Inflammatory macrophage (primary cell): ENCODE data around the gene RRP15.

Experiments
- DNase-seq, 2 donors: peaks; one replicate each; pipeline ENCODE4 v3.0.0-alpha.2; 2020 to 2022
- total RNA-seq, 18 experiments: gene quantifications; one replicate each; lab custom pipeline; 2026; ENCODE audit warnings: mixed read lengths in 6 of 18, inconsistent platforms in 2 of 18; lab: John Stamatoyannopoulos, UW

RRP15 gene
- 5.9 to 31.6 (median 22.2) reads per million in 18 experiments for total RNA-seq

- peak; percentile 91 to 93 for DNase-seq
Observed at GRCh38 chr1:218284917-218285635, at the start of gene RRP15. Gene RRP15, plus strand, starts transcription at chr1:218285293. Its CDS starts 24 bp downstream, at chr1:218285317.

- DNase-seq, result no peak
Observed at GRCh38 chr1:218242171-218242570, 42.9 kb upstream of the RRP15 start.

GRCh38 chr1:218247339-218247738 is 37.8 kb upstream of the RRP15 start:
- DNase-seq, result no peak

GRCh38 chr1:218249338-218250140 is 35.6 kb upstream of the RRP15 start:
- no peak for DNase-seq

GRCh38 chr1:218250492-218250891 is 34.6 kb upstream of the RRP15 start:
- no peak for DNase-seq

GRCh38 chr1:218254296-218254946 is 30.7 kb upstream of the RRP15 start:
- no peak for DNase-seq

- no peak for DNase-seq
Observed at GRCh38 chr1:218255090-218255489, 30.0 kb upstream of the RRP15 start.

- no peak for DNase-seq
Observed at GRCh38 chr1:218257371-218257770, 27.7 kb upstream of the RRP15 start.

GRCh38 chr1:218257971-218258370 is 27.1 kb upstream of the RRP15 start:
- no peak for DNase-seq

- DNase-seq, result no peak
Observed at GRCh38 chr1:218259339-218259738, 25.8 kb upstream of the RRP15 start.

GRCh38 chr1:218259800-218260199 is 25.3 kb upstream of the RRP15 start:
- DNase-seq, result no peak

- no peak for DNase-seq
Observed at GRCh38 chr1:218262259-218262658, 22.8 kb upstream of the RRP15 start.

GRCh38 chr1:218266356-218266755 is 18.7 kb upstream of the RRP15 start:
- DNase-seq, result no peak

GRCh38 chr1:218272366-218272765 is 12.7 kb upstream of the RRP15 start:
- DNase-seq, result no peak

- DNase-seq, result no peak
Observed at GRCh38 chr1:218273762-218274479, 11.2 kb upstream of the RRP15 start.

GRCh38 chr1:218274511-218274910 is 10.6 kb upstream of the RRP15 start:
- DNase-seq, result no peak

GRCh38 chr1:218275823-218276222 is 9.3 kb upstream of the RRP15 start:
- no peak for DNase-seq

- no peak for DNase-seq
Observed at GRCh38 chr1:218281285-218281684, 3.8 kb upstream of the RRP15 start.

GRCh38 chr1:218284377-218284916 is 646 bp upstream of the RRP15 start:
- DNase-seq, result no peak

GRCh38 chr1:218292515-218292914 is 7.4 kb downstream of the RRP15 start:
- DNase-seq, result no peak

- no peak for DNase-seq
Observed at GRCh38 chr1:218294546-218294945, 9.5 kb downstream of the RRP15 start.

- DNase-seq, result no peak
Observed at GRCh38 chr1:218296162-218296561, 11.1 kb downstream of the RRP15 start.
